Liver (tissue), 9 donors: ENCODE measurements around the gene PIEZO1. TPM values are rescaled to one million over a fixed set of nuclear protein-coding genes. Genes with fewer than 3 reads are reported as not detected.

Source experiments
- DNase-seq: peaks from one replicate; pipeline ENCODE4 v3.0.0-alpha.2; 2017; ENCODE audit warnings: low spot score
- H3K27ac ChIP-seq, 2 donors: one replicate each; pipeline ENCODE4 v1.7.0; 2013; ENCODE audit warnings: inconsistent platforms in 2 of 2, low read length in 2 of 2, control low read depth in 1 of 2, low read depth in 1 of 2, mild to moderate bottlenecking in 1 of 2
- H3K27me3 ChIP-seq, 4 donors: one replicate each; pipeline versions ENCODE4 v1.6.1 to v1.7.0; 2013; ENCODE audit warnings: low read length in 3 of 4, inconsistent platforms in 1 of 4, mild to moderate bottlenecking in 1 of 4, moderate library complexity in 1 of 4; ENCODE audit not compliant: control insufficient read depth in 4 of 4, insufficient read depth in 4 of 4
- H3K36me3 ChIP-seq, 4 donors: one replicate each; pipeline versions ENCODE4 v1.6.1 to v1.7.0; 2013; ENCODE audit warnings: low read length in 3 of 4, mild to moderate bottlenecking in 3 of 4, low read depth in 1 of 4, moderate library complexity in 1 of 4; ENCODE audit not compliant: control insufficient read depth in 4 of 4, insufficient read depth in 3 of 4
- H3K4me1 ChIP-seq, 4 donors: one replicate each; pipeline versions ENCODE4 v1.6.1 to v1.7.0; 2013; ENCODE audit warnings: low read length in 3 of 4, mild to moderate bottlenecking in 3 of 4, moderate library complexity in 1 of 4; ENCODE audit not compliant: control insufficient read depth in 4 of 4, insufficient read depth in 4 of 4
- H3K4me3 ChIP-seq, 3 donors: one replicate each; pipeline versions ENCODE4 v1.6.1 to v1.7.0; 2013; ENCODE audit warnings: low read length in 3 of 3, control low read depth in 1 of 3, low read depth in 1 of 3, mild to moderate bottlenecking in 1 of 3
- H3K9ac ChIP-seq, 2 donors: one replicate each; pipeline ENCODE4 v1.7.0; 2013; ENCODE audit warnings: low read length in 2 of 2, mild to moderate bottlenecking in 2 of 2, moderate library complexity in 2 of 2, control low read depth in 1 of 2, low read depth in 1 of 2
- H3K9me3 ChIP-seq, 4 donors: one replicate each; pipeline versions ENCODE4 v1.6.1 to v1.7.0; 2013; ENCODE audit warnings: low read length in 3 of 4; ENCODE audit not compliant: control insufficient read depth in 4 of 4
- EGR1 ChIP-seq, 2 donors: IDR thresholded peaks; 2 replicates each; pipeline ENCODE4 v1.6.1; 2016 to 2018; ENCODE audit warnings: antibody characterized with exemption in 2 of 2, low read depth in 2 of 2
- FOXA1 ChIP-seq: IDR thresholded peaks from 2 replicates; pipeline ENCODE4 v1.6.1; 2016; ENCODE audit warnings: antibody characterized with exemption
- FOXA2 ChIP-seq: IDR thresholded peaks from 2 replicates; pipeline ENCODE4 v1.6.1; 2016; ENCODE audit warnings: antibody characterized with exemption
- GABPA ChIP-seq, 2 donors: IDR thresholded peaks in 1 of 2; conservative IDR thresholded peaks in 1 of 2; 2 replicates each; pipeline ENCODE4 v1.6.1; 2016; ENCODE audit warnings: antibody characterized with exemption in 2 of 2, mild to moderate bottlenecking in 1 of 2, moderate library complexity in 1 of 2
- HNF4A ChIP-seq, 2 donors: conservative IDR thresholded peaks; 2 replicates each; pipeline ENCODE4 v1.6.1; 2016; ENCODE audit warnings: antibody characterized with exemption in 2 of 2, mild to moderate bottlenecking in 2 of 2
- HNF4G ChIP-seq: IDR thresholded peaks from 2 replicates; pipeline ENCODE4 v1.6.1; 2016; ENCODE audit warnings: antibody characterized with exemption
- JUND ChIP-seq, 2 donors: IDR thresholded peaks; 2 replicates each; pipeline ENCODE4 v1.6.1; 2016; ENCODE audit warnings: antibody characterized with exemption in 2 of 2
- NR2F2 ChIP-seq: IDR thresholded peaks from 2 replicates; pipeline ENCODE4 v1.6.1; 2016; ENCODE audit warnings: antibody characterized with exemption
- RAD21 ChIP-seq, 2 donors: IDR thresholded peaks; 2 replicates each; pipeline ENCODE4 v1.6.1; 2016; ENCODE audit warnings: antibody characterized with exemption in 2 of 2, mild to moderate bottlenecking in 2 of 2
- REST ChIP-seq: IDR thresholded peaks from 2 replicates; pipeline ENCODE4 v1.6.1; 2016; ENCODE audit warnings: antibody characterized with exemption, mild to moderate bottlenecking
- RXRA ChIP-seq, 2 donors: IDR thresholded peaks; 2 replicates each; pipeline ENCODE4 v1.6.1; 2017 to 2018; ENCODE audit warnings: antibody characterized with exemption in 2 of 2, mild to moderate bottlenecking in 1 of 2
- SP1 ChIP-seq: IDR thresholded peaks from 2 replicates; pipeline ENCODE4 v1.6.1; 2018; ENCODE audit warnings: antibody characterized with exemption, mild to moderate bottlenecking
- TAF1 ChIP-seq: conservative IDR thresholded peaks from 2 replicates; pipeline ENCODE4 v1.6.1; 2016; ENCODE audit warnings: antibody characterized with exemption, mild to moderate bottlenecking
- YY1 ChIP-seq: IDR thresholded peaks from 2 replicates; pipeline ENCODE4 v1.6.1; 2016; ENCODE audit warnings: antibody characterized with exemption, mild to moderate bottlenecking
- ZBTB33 ChIP-seq: IDR thresholded peaks from 2 replicates; pipeline ENCODE4 v1.6.1; 2016; ENCODE audit warnings: antibody characterized with exemption
- WGBS: extraction: QIAGEN DNeasy Blood & Tissue Kit; methylation state at CpG from one replicate; pipeline ENCODE4 v1.1.7; 2013; 5-methylcytosine and 5-hydroxymethylcytosine counted together
- polyA plus RNA-seq, 2 donors: library from polyadenylated mRNA; stranded (reverse) in 1 of 2; unstranded in 1 of 2; fragments of 200-250 nt in 1 of 2; fragments of >200 nt in 1 of 2; fragmentation: Nextera tagmentation in 1 of 2; extraction: Ambion mirVana in 1 of 2; gene quantifications; one replicate each; pipeline versions ENCODE4 v1.2.1 to v1.2.3, GENCODE V29; 2013 to 2015
- total RNA-seq, 2 donors: library from RNA; depleted of rRNA; stranded (reverse); fragments of >200 nt; gene quantifications; one replicate each; pipeline ENCODE4 v1.2.3, GENCODE V29; 2014
- TF ChIP-seq, protein P1 (sequence below): IDR thresholded peaks from 2 replicates; pipeline ENCODE4 v1.6.1; 2016; ENCODE audit warnings: antibody characterized with exemption
- TF ChIP-seq, protein P2 (sequence below): IDR thresholded peaks from 2 replicates; pipeline ENCODE4 v1.6.1; 2016; ENCODE audit warnings: antibody characterized with exemption
- TF ChIP-seq, protein P3 (sequence below): fragments of 150-350 bp; IDR thresholded peaks from 2 replicates; pipeline ENCODE4 v1.5.1; 2017; ENCODE audit warnings: improper control_type of control experiment, low read depth, low read length; ENCODE audit not compliant: missing input control
- donor health status: healthy.
- donor health status: healthy.
- donor health status: healthy.
- donor health status: healthy.
- donor health status: healthy.

Gene PIEZO1
- total and polyA plus RNA-seq, 4 donors = 15.3 to 74.7 (median 59.2) TPM

DNA sequence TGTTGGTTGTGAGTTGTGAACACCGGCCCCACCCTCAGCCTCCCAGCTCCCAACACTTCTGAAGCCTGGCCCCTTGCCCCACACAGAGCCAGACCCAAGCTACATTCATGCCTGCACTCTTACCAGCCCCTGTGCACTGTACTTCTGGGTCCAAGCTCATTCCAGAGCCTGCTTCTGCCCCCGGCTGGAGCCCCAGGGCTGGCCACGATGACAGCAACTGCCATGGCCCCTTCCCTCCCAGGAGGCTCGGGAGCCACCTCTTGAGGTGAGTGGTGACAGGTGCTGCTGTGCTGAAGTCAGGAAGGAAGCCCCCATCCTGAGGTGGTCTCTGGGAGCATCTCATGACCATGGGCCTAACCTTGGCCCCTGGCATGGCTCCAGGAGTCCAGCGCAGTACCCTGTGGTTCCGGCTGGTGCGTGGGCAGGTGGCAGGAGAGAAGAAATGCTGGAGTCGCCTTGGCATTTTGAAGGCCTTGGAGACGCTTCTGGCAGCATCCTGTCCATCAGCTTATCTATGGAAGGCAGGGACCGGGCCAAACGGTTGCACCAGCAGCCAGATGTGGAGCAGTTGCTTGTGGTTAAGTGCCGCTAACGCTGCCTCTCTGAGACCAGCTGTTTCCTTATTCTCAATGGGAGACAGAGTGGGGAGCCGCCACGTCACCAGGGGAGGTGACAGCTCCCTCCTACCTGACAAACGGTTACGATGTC, 14.7 kb upstream of the PIEZO1 start:
- 89% methylated on average over 17 of the region's 17 CpGs for WGBS
- Histone ChIP-seq H3K9ac (no peak overlapping the region), H3K36me3 (no peaks in the 10 kb centered on the region), H3K27ac (no peak overlapping the region), H3K4me3 (no peak overlapping the region), H3K9me3 (no peaks in the 10 kb centered on the region), H3K4me1 (peaks cover 5 to 18% (median 10%) of the 10 kb centered on the region in 4 donors), H3K27me3 (no peaks in the 10 kb centered on the region)
- TF ChIP-seq JUND (IDR thresholded peaks at IDR 0.05) (no peak), RXRA (IDR thresholded peaks at IDR 0.05) (no peak), FOXA2 (no peak), GABPA (IDR thresholded peaks at IDR 0.05 in 1 of 2, conservative IDR thresholded peaks at IDR 0.05 in 1 of 2) (no peak), HNF4G (no peak), RAD21 (IDR thresholded peaks at IDR 0.05) (no peak), YY1 (no peak), FOXA1 (no peak), REST (no peak), ZBTB33 (no peak), SP1 (no peak), HNF4A (conservative IDR thresholded peaks at IDR 0.05) (no peak), EGR1 (IDR thresholded peaks at IDR 0.05; ENCODE audit: low read depth in 2 of 2) (no peak), TAF1 (no peak), NR2F2 (no peak)
- TF ChIP-seq, protein P1, sequence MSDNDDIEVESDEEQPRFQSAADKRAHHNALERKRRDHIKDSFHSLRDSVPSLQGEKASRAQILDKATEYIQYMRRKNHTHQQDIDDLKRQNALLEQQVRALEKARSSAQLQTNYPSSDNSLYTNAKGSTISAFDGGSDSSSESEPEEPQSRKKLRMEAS = no peak
- TF ChIP-seq, protein P2, sequence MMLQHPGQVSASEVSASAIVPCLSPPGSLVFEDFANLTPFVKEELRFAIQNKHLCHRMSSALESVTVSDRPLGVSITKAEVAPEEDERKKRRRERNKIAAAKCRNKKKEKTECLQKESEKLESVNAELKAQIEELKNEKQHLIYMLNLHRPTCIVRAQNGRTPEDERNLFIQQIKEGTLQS = no peak
- TF ChIP-seq, protein P3, sequence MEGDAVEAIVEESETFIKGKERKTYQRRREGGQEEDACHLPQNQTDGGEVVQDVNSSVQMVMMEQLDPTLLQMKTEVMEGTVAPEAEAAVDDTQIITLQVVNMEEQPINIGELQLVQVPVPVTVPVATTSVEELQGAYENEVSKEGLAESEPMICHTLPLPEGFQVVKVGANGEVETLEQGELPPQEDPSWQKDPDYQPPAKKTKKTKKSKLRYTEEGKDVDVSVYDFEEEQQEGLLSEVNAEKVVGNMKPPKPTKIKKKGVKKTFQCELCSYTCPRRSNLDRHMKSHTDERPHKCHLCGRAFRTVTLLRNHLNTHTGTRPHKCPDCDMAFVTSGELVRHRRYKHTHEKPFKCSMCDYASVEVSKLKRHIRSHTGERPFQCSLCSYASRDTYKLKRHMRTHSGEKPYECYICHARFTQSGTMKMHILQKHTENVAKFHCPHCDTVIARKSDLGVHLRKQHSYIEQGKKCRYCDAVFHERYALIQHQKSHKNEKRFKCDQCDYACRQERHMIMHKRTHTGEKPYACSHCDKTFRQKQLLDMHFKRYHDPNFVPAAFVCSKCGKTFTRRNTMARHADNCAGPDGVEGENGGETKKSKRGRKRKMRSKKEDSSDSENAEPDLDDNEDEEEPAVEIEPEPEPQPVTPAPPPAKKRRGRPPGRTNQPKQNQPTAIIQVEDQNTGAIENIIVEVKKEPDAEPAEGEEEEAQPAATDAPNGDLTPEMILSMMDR = no peak
- peak; percentile 59 for DNase-seq
